HEK293 (cell line): ENCODE measurements around the gene PACS1.

ENCODE experiments used
- ATF2 ChIP-seq: fragments of 450-650 bp; formaldehyde crosslinking; IDR thresholded peaks from 2 replicates; pipeline ENCODE4 v1.5.1; 2016; ENCODE audit warnings: missing biosample characterization, missing genetic modification characterization, low read depth
- CTCF ChIP-seq: fragments of 450-650 bp; formaldehyde crosslinking; IDR thresholded peaks from 2 replicates; pipeline ENCODE4 v1.5.1; 2016; ENCODE audit warnings: missing biosample characterization, missing genetic modification characterization
- PBX3 ChIP-seq: sonication (generic); formaldehyde crosslinking; IDR thresholded peaks from 2 replicates; pipeline ENCODE4 v1.8.1; 2022; ENCODE audit warnings: mild to moderate bottlenecking, moderate library complexity, missing genetic modification reagents
- SP2 ChIP-seq: fragments of 450-650 bp; formaldehyde crosslinking; IDR thresholded peaks from 2 replicates; pipeline ENCODE4 v1.5.1; 2016; ENCODE audit warnings: missing biosample characterization, missing genetic modification characterization
- ZNF138 ChIP-seq: fragments of 450-650 bp; formaldehyde crosslinking; IDR thresholded peaks from 2 replicates; pipeline ENCODE4 v1.5.1; 2016; ENCODE audit warnings: missing biosample characterization, missing genetic modification characterization, borderline replicate concordance
- ZNF140 ChIP-seq: fragments of 450-650 bp; formaldehyde crosslinking; IDR thresholded peaks from 2 replicates; pipeline ENCODE4 v1.5.1; 2016; ENCODE audit warnings: missing biosample characterization, missing genetic modification characterization
- ZNF280D ChIP-seq: fragments of 450-650 bp; formaldehyde crosslinking; IDR thresholded peaks from 2 replicates; pipeline ENCODE4 v1.5.1; 2016; ENCODE audit warnings: missing biosample characterization, missing genetic modification characterization
- ZNF302 ChIP-seq: fragments of 450-650 bp; formaldehyde crosslinking; IDR thresholded peaks from 2 replicates; pipeline ENCODE4 v1.5.1; 2016; ENCODE audit warnings: missing biosample characterization, missing genetic modification characterization, low read depth
- ZNF549 ChIP-seq: fragments of 450-650 bp; IDR thresholded peaks from 2 replicates; pipeline ENCODE4 v1.5.1; 2018; ENCODE audit warnings: missing biosample characterization, missing genetic modification characterization, mild to moderate bottlenecking, inconsistent platforms, moderate library complexity
- ZNF76 ChIP-seq: fragments of 450-650 bp; formaldehyde crosslinking; IDR thresholded peaks from 2 replicates; pipeline ENCODE4; 2016; ENCODE audit warnings: low read depth, missing biosample characterization, missing genetic modification characterization, borderline replicate concordance
- ZSCAN30 ChIP-seq: fragments of 450-650 bp; IDR thresholded peaks from 2 replicates; pipeline ENCODE4 v1.5.1; 2018; ENCODE audit warnings: missing biosample characterization, mild to moderate bottlenecking, missing genetic modification characterization, moderate library complexity
- ZSCAN4 ChIP-seq: fragments of 450-650 bp; formaldehyde crosslinking; IDR thresholded peaks from 2 replicates; pipeline ENCODE4 v1.5.1; 2017; ENCODE audit warnings: missing biosample characterization, missing genetic modification characterization
- TF ChIP-seq, protein P1 (sequence below): fragments of 450-650 bp; formaldehyde crosslinking; IDR thresholded peaks from 2 replicates; pipeline ENCODE4 v1.5.1; 2016; ENCODE audit warnings: missing biosample characterization, missing genetic modification characterization
- TF ChIP-seq, protein P2 (sequence below): fragments of 450-650 bp; formaldehyde crosslinking; IDR thresholded peaks from 2 replicates; pipeline ENCODE4 v1.5.1; 2016; ENCODE audit warnings: missing biosample characterization, missing genetic modification characterization

DNA sequence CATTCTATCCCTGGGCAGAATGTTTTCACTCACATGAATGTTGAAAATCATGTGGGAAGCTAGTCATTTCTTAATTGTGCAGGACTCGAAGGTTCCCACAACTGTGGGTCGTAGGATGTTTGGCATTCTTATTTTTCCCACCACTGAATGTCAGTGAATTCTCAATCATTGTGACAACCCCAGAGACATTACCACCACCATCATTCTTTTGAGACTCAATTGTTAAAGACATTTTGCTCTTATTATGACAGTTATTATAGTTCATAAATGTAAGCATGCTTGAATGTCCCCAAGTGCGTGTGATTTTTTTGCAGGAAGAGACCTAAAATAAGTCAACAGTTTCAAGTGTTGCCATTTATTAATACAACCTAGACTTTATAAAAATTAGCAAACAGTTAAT is 19.0 kb downstream of the PACS1 start:
- TF ChIP-seq ZNF302 (tag by site-specific recombination) (no peak), SP2 (tag by site-specific recombination) (no peak), ZNF549 (tag by site-specific recombination) (no peak), CTCF (tag by site-specific recombination) (no peak), ZSCAN30 (no peak), ZNF76 (tag by site-specific recombination) (no peak), ZNF138 (tag by site-specific recombination) (no peak), ZNF280D (no peak), PBX3 (CRISPR knock-in tag) (no peak), ZNF140 (tag by site-specific recombination) (no peak), ATF2 (tag by site-specific recombination) (no peak), ZSCAN4 (tag by site-specific recombination) (no peak)
- TF ChIP-seq, protein P1, sequence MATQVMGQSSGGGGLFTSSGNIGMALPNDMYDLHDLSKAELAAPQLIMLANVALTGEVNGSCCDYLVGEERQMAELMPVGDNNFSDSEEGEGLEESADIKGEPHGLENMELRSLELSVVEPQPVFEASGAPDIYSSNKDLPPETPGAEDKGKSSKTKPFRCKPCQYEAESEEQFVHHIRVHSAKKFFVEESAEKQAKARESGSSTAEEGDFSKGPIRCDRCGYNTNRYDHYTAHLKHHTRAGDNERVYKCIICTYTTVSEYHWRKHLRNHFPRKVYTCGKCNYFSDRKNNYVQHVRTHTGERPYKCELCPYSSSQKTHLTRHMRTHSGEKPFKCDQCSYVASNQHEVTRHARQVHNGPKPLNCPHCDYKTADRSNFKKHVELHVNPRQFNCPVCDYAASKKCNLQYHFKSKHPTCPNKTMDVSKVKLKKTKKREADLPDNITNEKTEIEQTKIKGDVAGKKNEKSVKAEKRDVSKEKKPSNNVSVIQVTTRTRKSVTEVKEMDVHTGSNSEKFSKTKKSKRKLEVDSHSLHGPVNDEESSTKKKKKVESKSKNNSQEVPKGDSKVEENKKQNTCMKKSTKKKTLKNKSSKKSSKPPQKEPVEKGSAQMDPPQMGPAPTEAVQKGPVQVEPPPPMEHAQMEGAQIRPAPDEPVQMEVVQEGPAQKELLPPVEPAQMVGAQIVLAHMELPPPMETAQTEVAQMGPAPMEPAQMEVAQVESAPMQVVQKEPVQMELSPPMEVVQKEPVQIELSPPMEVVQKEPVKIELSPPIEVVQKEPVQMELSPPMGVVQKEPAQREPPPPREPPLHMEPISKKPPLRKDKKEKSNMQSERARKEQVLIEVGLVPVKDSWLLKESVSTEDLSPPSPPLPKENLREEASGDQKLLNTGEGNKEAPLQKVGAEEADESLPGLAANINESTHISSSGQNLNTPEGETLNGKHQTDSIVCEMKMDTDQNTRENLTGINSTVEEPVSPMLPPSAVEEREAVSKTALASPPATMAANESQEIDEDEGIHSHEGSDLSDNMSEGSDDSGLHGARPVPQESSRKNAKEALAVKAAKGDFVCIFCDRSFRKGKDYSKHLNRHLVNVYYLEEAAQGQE (tag by site-specific recombination): no peak
- TF ChIP-seq, protein P2, sequence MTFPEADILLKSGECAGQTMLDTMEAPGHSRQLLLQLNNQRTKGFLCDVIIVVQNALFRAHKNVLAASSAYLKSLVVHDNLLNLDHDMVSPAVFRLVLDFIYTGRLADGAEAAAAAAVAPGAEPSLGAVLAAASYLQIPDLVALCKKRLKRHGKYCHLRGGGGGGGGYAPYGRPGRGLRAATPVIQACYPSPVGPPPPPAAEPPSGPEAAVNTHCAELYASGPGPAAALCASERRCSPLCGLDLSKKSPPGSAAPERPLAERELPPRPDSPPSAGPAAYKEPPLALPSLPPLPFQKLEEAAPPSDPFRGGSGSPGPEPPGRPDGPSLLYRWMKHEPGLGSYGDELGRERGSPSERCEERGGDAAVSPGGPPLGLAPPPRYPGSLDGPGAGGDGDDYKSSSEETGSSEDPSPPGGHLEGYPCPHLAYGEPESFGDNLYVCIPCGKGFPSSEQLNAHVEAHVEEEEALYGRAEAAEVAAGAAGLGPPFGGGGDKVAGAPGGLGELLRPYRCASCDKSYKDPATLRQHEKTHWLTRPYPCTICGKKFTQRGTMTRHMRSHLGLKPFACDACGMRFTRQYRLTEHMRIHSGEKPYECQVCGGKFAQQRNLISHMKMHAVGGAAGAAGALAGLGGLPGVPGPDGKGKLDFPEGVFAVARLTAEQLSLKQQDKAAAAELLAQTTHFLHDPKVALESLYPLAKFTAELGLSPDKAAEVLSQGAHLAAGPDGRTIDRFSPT (tag by site-specific recombination): no peak
